IPS DF 4.7 (cell line): ENCODE results near the gene PDGFA.

ENCODE experiments used
- DNase-seq: peaks from one replicate; pipeline ENCODE4 v3.0.0-alpha.2; 2013; ENCODE audit warnings: low spot score; ENCODE audit errors: extremely low read depth

Gene PDGFA

GRCh38 chr7:517774-518629 lies 1.6 kb downstream of the PDGFA start:
- no peak for DNase-seq

GRCh38 chr7:516606-517456 lies 2.8 kb downstream of the PDGFA start:
- no peak for DNase-seq

GRCh38 chr7:516216-516605 lies 3.4 kb downstream of the PDGFA start:
- no peak for DNase-seq

GRCh38 chr7:515628-516027 lies 4.0 kb downstream of the PDGFA start:
- no peak for DNase-seq

GRCh38 chr7:514651-515598 lies 4.7 kb downstream of the PDGFA start:
- DNase-seq = no peak

GRCh38 chr7:514242-514641 lies 5.4 kb downstream of the PDGFA start:
- no peak for DNase-seq

- DNase-seq = no peak
Measured at GRCh38 chr7:513521-514166, 6.0 kb downstream of the PDGFA start.

- no peak for DNase-seq
Measured at GRCh38 chr7:512541-513311, 6.9 kb downstream of the PDGFA start.

- DNase-seq = no peak
Measured at GRCh38 chr7:512146-512510, 7.5 kb downstream of the PDGFA start.

GRCh38 chr7:511476-512145 lies 8.0 kb downstream of the PDGFA start:
- DNase-seq = no peak

GRCh38 chr7:510782-511281 lies 8.8 kb downstream of the PDGFA start:
- DNase-seq = no peak

- DNase-seq = no peak
Measured at GRCh38 chr7:510131-510481, 9.5 kb downstream of the PDGFA start.

GRCh38 chr7:509426-510130 lies 10.1 kb downstream of the PDGFA start:
- no peak for DNase-seq

GRCh38 chr7:508461-509170 lies 11.0 kb downstream of the PDGFA start:
- no peak for DNase-seq

GRCh38 chr7:507623-508300 lies 11.9 kb downstream of the PDGFA start:
- no peak for DNase-seq

GRCh38 chr7:506921-507622 lies 12.6 kb downstream of the PDGFA start:
- no peak for DNase-seq

- DNase-seq = no peak
Measured at GRCh38 chr7:506391-506831, 13.2 kb downstream of the PDGFA start.
